Prostate gland (tissue), 2 donors: Measurements from ENCODE around the gene RBPJL.

Experiments used
- CTCF ChIP-seq, 4 experiments: fragments of 200-600 bp in 2 of 4; fragments of 450-650 bp in 2 of 4; sonication (generic) in 2 of 4; IDR thresholded peaks; 1 replicate in 3 of 4; 2 replicates in 1 of 4; pipeline ENCODE4 v1.5.1; 2016 to 2019; ENCODE audit warnings: antibody characterized with exemption in 4 of 4, mild to moderate bottlenecking in 2 of 4, moderate library complexity in 2 of 4
- POLR2A ChIP-seq: fragments of 450-650 bp; IDR thresholded peaks from one replicate; pipeline ENCODE4 v1.6.1; 2016; ENCODE audit warnings: antibody characterized with exemption, mild to moderate bottlenecking
- POLR2AphosphoS5 ChIP-seq: sonication (generic); formaldehyde crosslinking; IDR thresholded peaks from one replicate; pipeline ENCODE4 v1.6.1; 2017; ENCODE audit warnings: antibody characterized with exemption

GRCh38 chr20:45329497-45330319 lies 23.1 kb downstream of the RBPJL start:
- TF ChIP-seq POLR2A, result no peak
- no peak for TF ChIP-seq CTCF (IDR thresholded peaks at IDR 0.05)
- TF ChIP-seq POLR2AphosphoS5, result no peak
